Mesenteric fat pad (tissue), 1 donor: Measurements from ENCODE around the gene PRR13. TPM values are rescaled to one million over a fixed set of nuclear protein-coding genes. Genes with fewer than 3 reads are reported as not detected.
"Not testable (repeated sequence)": the region's sequence is repeated elsewhere in the genome, so short reads cannot be mapped to it uniquely, and the experiment has no call there.

ENCODE experiments used
- DNase-seq: peaks from one replicate; pipeline ENCODE4 v3.0.0-alpha.2; 2020; ENCODE audit warnings: low spot score
- total RNA-seq: library from RNA; stranded (reverse); fragmentation: NEBNext Ultra II Directional; extraction: Animal tissue kit (Norgen Biotek cat#: 25700); gene quantifications from one replicate; pipeline ENCODE4 v1.2.1, GENCODE V29; 2021
- donor health status: DM: yes; HTN: yes; CAD: no.

PRR13 gene
- total RNA-seq, 1 donor from 2014 or later: 119 TPM

- no peak for DNase-seq
These were observed 26.3 kb downstream of the PRR13 start for GRCh38 chr12:53467880-53468279.

DNA sequence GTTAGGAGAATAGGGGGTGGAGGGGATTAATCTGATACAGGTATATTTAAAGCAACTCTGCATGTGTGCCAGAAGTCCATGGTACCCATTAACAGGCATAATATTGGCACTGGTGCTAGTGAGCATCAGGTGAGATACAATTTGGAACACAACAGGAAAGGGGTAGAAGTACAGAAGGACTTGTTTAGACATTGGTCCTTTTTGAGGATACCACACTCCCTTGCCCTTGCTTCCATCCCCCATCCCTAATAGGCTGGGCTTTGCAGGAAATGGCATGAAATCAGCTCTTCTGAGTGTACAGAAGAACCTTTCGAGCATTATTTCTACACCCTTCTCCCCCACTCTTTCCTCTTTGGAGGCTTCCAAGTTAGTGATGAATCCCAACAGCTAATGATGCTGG is 26.7 kb downstream of the PRR13 start:
- no peak for DNase-seq

- DNase-seq: no peak
These were observed 30.6 kb downstream of the PRR13 start for GRCh38 chr12:53472056-53472582.

DNA sequence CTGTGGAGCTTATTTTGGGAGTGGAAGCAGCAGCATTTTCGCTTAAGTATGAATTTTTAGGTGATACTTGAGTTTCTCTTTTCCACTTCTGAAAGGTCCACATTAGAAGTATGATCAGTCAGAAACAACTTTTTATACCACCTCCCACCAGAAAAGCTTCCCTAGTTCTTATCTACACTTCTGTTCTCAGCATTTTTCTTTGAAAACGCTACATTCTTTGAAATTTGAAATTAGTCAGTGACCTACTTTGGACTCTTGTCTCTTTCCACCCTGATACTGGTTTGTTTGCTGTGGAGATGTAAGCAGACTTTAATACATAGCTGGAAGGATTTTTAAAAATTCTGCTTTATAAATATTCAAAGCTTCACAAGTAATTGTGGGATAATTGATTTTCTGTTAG is 32.5 kb downstream of the PRR13 start:
- DNase-seq: no peak

- DNase-seq: no peak
These were observed 33.3 kb downstream of the PRR13 start for GRCh38 chr12:53474819-53475218.

DNA sequence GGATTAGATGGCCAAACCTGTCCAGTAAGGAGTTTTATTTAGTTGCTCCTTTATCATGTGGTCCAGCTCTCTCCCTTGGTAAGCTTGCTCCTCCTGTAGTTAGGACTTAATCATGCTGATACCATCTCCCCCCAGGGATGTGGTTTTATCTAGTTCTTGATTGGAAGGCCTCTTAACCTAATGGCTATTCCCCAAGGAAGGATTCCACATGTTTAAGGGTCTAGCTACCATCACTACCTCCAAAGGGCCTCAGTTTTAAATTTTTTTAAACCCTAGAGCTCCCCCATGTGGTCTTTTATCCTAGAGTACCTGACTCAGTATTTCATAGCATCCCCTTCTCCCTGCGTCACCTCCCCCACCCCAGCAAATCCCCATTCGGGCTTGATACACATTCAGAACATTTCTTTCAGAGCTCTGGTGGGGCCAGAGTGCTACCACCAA is 35.3 kb downstream of the PRR13 start:
- no peak for DNase-seq

- DNase-seq: no peak
These were observed 37.3 kb downstream of the PRR13 start for GRCh38 chr12:53478865-53479264.

- no peak for DNase-seq
These were observed 37.8 kb downstream of the PRR13 start for GRCh38 chr12:53479331-53479730.

DNA sequence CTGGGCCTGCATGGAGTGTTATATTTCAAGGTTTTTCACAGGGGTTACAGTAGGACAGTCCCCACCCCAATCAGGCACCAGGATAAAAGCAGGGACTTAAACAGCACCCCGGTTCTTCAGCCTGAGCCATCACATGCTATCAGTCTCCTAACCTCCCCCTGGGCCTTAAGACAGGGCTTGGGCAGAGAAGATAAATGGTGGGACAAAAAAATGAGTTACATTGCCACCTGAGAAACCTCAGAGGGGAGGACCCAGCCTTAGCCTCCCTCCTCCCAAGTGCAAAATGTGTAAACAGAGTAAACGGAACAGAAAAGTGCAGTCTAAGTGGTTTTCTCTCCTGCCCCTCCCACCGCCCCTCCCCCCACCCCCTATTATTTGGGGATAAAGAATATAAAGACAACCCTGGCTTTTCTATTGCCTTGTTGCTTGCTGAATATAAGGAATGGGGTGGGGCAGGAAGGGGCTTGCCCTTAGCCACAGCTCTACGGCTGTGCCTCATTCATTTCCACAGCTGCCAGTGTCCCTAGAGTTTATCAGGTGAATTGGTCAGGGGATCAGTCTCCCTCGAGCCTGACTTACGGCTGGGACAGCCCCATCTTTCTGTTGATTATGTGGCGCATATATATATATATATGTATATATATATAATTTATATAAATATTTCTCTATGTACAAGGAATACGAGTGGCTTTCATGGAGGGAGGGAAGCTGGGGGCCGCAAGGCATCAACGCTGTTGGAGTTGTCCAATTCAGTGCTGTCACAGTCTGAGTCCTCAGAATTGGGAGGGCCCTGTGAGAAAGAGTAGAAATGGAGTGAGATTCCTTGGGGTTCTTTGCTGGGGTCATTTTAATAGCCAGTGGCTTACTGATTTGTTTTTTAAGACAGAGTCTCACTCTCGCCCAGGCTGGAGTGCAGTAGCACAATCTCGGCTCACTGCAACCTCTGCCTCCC is 39.2 kb downstream of the PRR13 start:
- DNase-seq: no peak

- not testable (repeated sequence) for DNase-seq
These were observed 39.9 kb downstream of the PRR13 start for GRCh38 chr12:53481458-53481857.

GRCh38 chr12:53481939-53482586 is 40.5 kb downstream of the PRR13 start:
- DNase-seq: no peak

DNA sequence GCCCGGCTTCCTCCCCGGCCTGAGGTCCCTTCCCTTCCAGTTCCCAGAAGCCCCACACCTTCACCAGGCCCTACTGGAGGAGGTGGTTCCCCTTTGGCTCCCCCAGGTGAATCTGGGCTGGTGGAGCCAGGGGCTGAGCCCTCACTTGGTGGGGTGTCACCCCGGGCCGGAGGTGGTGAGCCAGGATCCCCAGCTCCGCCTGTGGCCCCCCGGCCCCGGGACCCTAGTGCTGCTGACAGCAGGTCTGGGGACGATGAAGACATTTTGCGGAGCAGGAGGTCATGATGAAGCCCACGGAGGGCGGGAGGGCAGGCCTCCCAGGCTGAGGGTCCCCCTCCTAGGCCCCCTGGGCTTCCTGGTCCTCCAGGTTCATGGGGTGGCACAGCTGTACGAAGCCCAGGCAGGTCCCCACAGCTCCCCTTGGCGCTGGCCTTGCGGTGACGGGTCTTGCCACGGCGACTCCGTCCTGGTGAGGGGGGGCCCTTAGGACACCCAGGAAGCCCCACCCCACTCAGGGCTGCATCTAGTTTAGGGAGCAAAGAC is 41.2 kb downstream of the PRR13 start:
- DNase-seq: peak; percentile 87

- peak; percentile 82 for DNase-seq
These were observed 41.9 kb downstream of the PRR13 start for GRCh38 chr12:53483225-53483978.

DNA sequence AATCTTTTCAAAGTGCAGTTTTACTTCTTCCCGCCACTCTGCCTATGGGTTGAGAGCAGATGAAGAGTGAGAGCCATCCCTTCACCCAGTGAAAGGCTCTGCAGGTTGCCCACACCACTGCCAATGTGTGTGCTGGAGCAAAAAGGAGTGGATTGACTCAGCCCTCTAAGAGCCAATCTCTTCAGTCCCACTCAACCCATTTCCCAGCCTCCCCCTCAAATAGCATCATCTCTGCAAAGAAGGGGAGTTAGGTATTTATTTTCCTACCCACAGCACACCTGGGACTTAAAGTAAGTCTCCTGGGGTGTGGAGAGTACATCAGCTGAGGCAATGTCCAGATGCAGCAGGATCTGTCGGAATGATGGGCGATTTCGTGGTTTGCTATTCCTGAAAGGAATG is 42.4 kb downstream of the PRR13 start:
- no peak for DNase-seq

- DNase-seq: peak; percentile 72
These were observed 43.4 kb downstream of the PRR13 start for GRCh38 chr12:53484686-53485575.

DNA sequence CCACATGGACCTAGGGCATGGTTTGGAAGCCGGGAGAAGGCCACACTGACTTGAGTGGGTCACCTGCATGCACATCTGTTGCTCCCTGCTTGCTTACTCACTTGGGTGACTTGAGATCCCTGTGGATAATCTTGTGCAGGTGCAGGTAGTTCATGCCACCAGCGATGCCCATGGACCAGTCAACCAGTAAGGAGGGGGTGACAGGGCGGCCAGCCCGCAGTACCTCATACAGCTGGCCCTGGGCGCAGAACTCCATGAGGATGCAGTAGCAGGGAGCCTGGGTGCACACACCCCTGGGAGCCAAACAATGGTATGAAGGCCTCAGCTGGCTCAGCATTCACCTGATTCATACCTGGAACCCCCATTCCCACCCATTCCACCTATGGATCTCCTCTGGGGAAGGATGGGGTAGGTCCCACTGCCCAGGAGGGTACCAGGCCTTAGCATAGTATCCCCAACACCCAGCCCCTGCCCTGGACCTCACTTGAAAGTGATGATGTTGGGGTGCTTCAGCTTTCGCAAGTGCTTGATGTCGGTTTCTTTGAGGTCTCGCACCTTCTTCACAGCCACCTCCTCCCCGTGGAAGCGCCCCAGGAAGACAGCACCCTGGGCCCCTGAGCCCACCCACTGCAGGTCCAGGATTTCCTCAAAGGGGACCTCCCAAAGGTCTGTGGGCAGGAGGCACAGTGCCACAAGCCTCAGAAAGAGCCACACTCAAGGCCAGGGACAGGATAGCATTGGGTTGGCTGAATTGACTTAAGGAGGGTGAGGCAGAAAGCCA is 44.6 kb downstream of the PRR13 start:
- DNase-seq: peak; percentile 64

- DNase-seq: peak; percentile 72
These were observed 45.4 kb downstream of the PRR13 start for GRCh38 chr12:53486736-53487487.

DNA sequence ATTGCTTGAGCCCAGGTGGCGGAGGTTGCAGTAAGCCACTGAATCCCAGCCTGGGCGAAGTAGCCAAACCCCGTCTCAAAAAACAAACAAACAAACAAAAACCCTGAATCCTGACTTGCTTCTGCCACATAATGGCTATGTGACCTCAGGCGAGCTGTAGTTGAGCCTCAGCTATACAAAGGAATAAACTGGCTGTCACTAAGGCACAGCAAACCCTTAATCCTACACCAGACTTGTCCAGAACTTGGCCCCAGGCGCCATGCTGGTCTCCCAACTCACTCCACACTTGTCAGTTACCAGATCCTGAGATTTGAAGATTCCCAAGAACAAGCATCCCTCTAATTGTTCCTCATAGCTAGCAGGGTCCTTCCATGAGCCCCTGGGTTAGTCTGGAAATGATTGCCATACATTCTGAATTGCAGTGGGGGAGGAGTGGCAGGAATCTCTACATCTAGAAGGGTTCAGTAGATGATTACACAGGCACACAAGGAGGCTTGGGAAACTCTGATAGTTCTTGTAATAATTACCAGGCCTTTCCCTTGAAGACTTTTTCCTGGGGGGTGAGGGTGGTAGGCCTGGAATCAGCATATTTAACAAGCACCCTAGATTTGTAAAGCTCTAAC is 47.8 kb downstream of the PRR13 start:
- no peak for DNase-seq
